B cell (primary cell): Measurements from ENCODE around the gene STAB1. TPM values are rescaled to one million over a fixed set of nuclear protein-coding genes. Genes with fewer than 3 reads are reported as not detected.
A peak's percentile ranks its signal among the peaks of the same experiment; 100 is the strongest.

Experiments used
- ATAC-seq: fragments of 200-7000 bp; cut with Tn5 transposase; one replicate; pipeline ENCODE4 v1.10.0; 2021; ENCODE audit warnings: low read depth, mild to moderate bottlenecking, moderate number of reproducible peaks, moderate library complexity
- CTCF ChIA-PET: fragments of 350-600 bp; sonication (Branson Sonifier 250); formaldehyde crosslinking; loops from one replicate; lab custom pipeline; 2021; ENCODE audit warnings: antibody characterized with exemption, inconsistent platforms; lab: Charles Lee
- POLR2A ChIA-PET: fragments of 350-600 bp; sonication (Branson Sonifier 250); formaldehyde crosslinking; loops from one replicate; lab custom pipeline; 2021; ENCODE audit warnings: antibody characterized with exemption; lab: Charles Lee
- DNase-seq: peaks from one replicate; pipeline ENCODE4 v3.0.0; 2013
- H2AFZ ChIP-seq: 2 replicates; pipeline ENCODE4 v1.6.1; 2012; ENCODE audit warnings: mild to moderate bottlenecking, low read depth, low read length; ENCODE audit not compliant: insufficient read depth, poor library complexity, severe bottlenecking
- H3K27ac ChIP-seq, 2 donors: 1 replicate in 1 of 2; 2 replicates in 1 of 2; pipeline ENCODE4 v1.5.1; 2012 to 2013; ENCODE audit warnings: low read length in 2 of 2, mild to moderate bottlenecking in 2 of 2, moderate library complexity in 1 of 2
- H3K27me3 ChIP-seq, 4 experiments: fragments of 200-600 bp in 1 of 4; sonication (generic) in 1 of 4; replicated peaks in 1 of 4; 1 replicate in 2 of 4; 2 replicates in 2 of 4; pipeline versions ENCODE4 v1.6.1 to v1.7.0; 2013 to 2016; ENCODE audit warnings: low read length in 3 of 4, mild to moderate bottlenecking in 2 of 4, mixed read lengths in 1 of 4, moderate library complexity in 1 of 4; ENCODE audit not compliant: insufficient read depth in 4 of 4, control insufficient read depth in 3 of 4; ENCODE audit errors: control extremely low read depth in 1 of 4
- H3K36me3 ChIP-seq, 2 experiments: replicated peaks in 1 of 2; 1 replicate in 1 of 2; 2 replicates in 1 of 2; pipeline versions ENCODE4 v1.6.1 to v1.7.1; 2013; ENCODE audit warnings: low read length in 1 of 2; ENCODE audit not compliant: insufficient read depth in 2 of 2, control insufficient read depth in 1 of 2; ENCODE audit errors: control extremely low read depth in 1 of 2, extremely low read depth in 1 of 2
- H3K4me1 ChIP-seq, 2 donors: fragments of 200-600 bp in 1 of 2; sonication (generic) in 1 of 2; 1 replicate in 1 of 2; 2 replicates in 1 of 2; pipeline versions ENCODE4 v1.5.1 to v1.6.1; 2013 to 2017; ENCODE audit warnings: low read length in 2 of 2; ENCODE audit not compliant: control insufficient read depth in 2 of 2, insufficient read depth in 2 of 2
- H3K4me2 ChIP-seq: replicated peaks from 2 replicates; pipeline ENCODE3; 2012; ENCODE audit warnings: mild to moderate bottlenecking, low read depth, low read length; ENCODE audit not compliant: poor library complexity, severe bottlenecking
- H3K4me3 ChIP-seq, 5 experiments: fragments of 200-600 bp in 1 of 5; sonication (generic) in 1 of 5; 1 replicate in 3 of 5; 2 replicates in 2 of 5; pipeline versions ENCODE4 v1.5.1 to v1.7.0; 2011 to 2016; ENCODE audit warnings: low read length in 4 of 5, mild to moderate bottlenecking in 4 of 5, low read depth in 2 of 5, control low read depth in 1 of 5, moderate library complexity in 1 of 5; ENCODE audit not compliant: insufficient read depth in 1 of 5; ENCODE audit errors: control extremely low read depth in 1 of 5, extremely low read depth in 1 of 5
- H3K79me2 ChIP-seq: fragments of 200-600 bp; sonication (generic); one replicate; pipeline ENCODE4 v1.6.0; 2016; ENCODE audit warnings: low read length; ENCODE audit not compliant: control insufficient read depth, insufficient read depth
- H3K9ac ChIP-seq: fragments of 200-600 bp; sonication (generic); 2 replicates; pipeline ENCODE4 v1.6.1; 2017; ENCODE audit warnings: mild to moderate bottlenecking, low read length, moderate library complexity
- H3K9me3 ChIP-seq, 3 donors: one replicate each; pipeline versions ENCODE4 v1.6.1 to v1.7.1; 2013; ENCODE audit warnings: low read length in 2 of 3; ENCODE audit not compliant: control insufficient read depth in 2 of 3, insufficient read depth in 1 of 3; ENCODE audit errors: control extremely low read depth in 1 of 3
- H4K20me1 ChIP-seq: 2 replicates; pipeline ENCODE4 v1.6.0; 2012; ENCODE audit warnings: mild to moderate bottlenecking, low read length; ENCODE audit not compliant: insufficient read depth, control insufficient read depth, poor library complexity, severe bottlenecking
- H3K27ac Mint-ChIP-seq: one replicate; pipeline ENCODE4 v1.8.0; 2021; ENCODE audit warnings: mixed read lengths
- H3K27me3 Mint-ChIP-seq: one replicate; pipeline ENCODE4 v1.8.0; 2021; ENCODE audit warnings: mixed read lengths
- H3K4me1 Mint-ChIP-seq: one replicate; pipeline ENCODE4 v1.8.0; 2021; ENCODE audit warnings: mixed read lengths
- H3K4me3 Mint-ChIP-seq: one replicate; pipeline ENCODE4 v1.8.0; 2021; ENCODE audit warnings: mixed read lengths
- H3K9me3 Mint-ChIP-seq: one replicate; pipeline ENCODE4 v1.8.0; 2022; ENCODE audit warnings: mixed read lengths; ENCODE audit not compliant: insufficient read depth
- CTCF ChIP-seq: fragments of 200-600 bp; IDR thresholded peaks from one replicate; pipeline ENCODE4 v1.8.0; 2022; ENCODE audit warnings: antibody characterized with exemption, mild to moderate bottlenecking
- EZH2 ChIP-seq: IDR thresholded peaks from 2 replicates; pipeline ENCODE4 v1.6.1; 2012; ENCODE audit warnings: borderline replicate concordance, low read depth, mild to moderate bottlenecking, moderate library complexity, low read length; ENCODE audit not compliant: insufficient read depth, poor library complexity, severe bottlenecking
- WGBS: methylation state at CpG from one replicate; pipeline ENCODE4 v1.1.5; 2013; ENCODE audit warnings: missing lambda C conversion rate; ENCODE audit not compliant: insufficient coverage; 5-methylcytosine and 5-hydroxymethylcytosine counted together
- intact Hi-C: fragments of 100-400 bp; cut with micrococcal nuclease; formaldehyde crosslinking; loops from one replicate; pipeline ENCODE4 v1.10.0; 2022
- polyA plus RNA-seq: library from polyadenylated mRNA; depleted of rRNA; stranded (reverse); fragments of >200 nt; gene quantifications from 2 replicates; pipeline ENCODE4 v1.2.3, GENCODE V29; 2012
- total RNA-seq, 2 donors: library from RNA; stranded (reverse); fragments of 120-200 nt in 1 of 2; gene quantifications; 1 replicate in 1 of 2; 2 replicates in 1 of 2; pipeline versions ENCODE4 v1.2.3 to v1.2.4, GENCODE V29; 2013 to 2022

Gene STAB1
- total and polyA plus RNA-seq, 2 donors (not counting 1 experiment from before 2014, with no cell fraction given): 3.8 to 4.5 TPM

GRCh38 chr3:52456169-52456799 is 38.9 kb upstream of the STAB1 start:
- Histone ChIP-seq H3K27ac (peak overlapping the region; percentile 79 to 92), H3K79me2 (peaks cover 41% of the 10 kb centered on the region), H3K4me2 (peak overlapping the region; percentile 86), H2AFZ (peak overlapping the region; percentile 97), H3K9ac (peak overlapping the region; percentile 73), H4K20me1 (no peaks in the 10 kb centered on the region), H3K4me3 (peak overlapping the region in 4 of 5 experiments; percentile 64 to 81 (median 76)), H3K36me3 (peaks cover 1 to 18% of the 10 kb centered on the region in 2 experiments), H3K4me1 (peaks cover 16 to 27% of the 10 kb centered on the region in 2 donors), H3K27me3 (no peaks in the 10 kb centered on the region), H3K9me3 (no peaks in the 10 kb centered on the region)
- 27% methylated on average over 6 of the region's 13 CpGs for WGBS
- H3K4me1 Mint-ChIP-seq: peaks cover 38% of the 10 kb centered on the region
- ChIA-PET CTCF (interaction anchor here (5.1 kb wide), 1 partner anchor 9 kb away, joined by 23 read pairs; the partner anchor contains the start of gene SEMA3G), POLR2A (no interaction called here)
- ATAC-seq: no peak
- intact Hi-C loops: loop anchor here (5.0 kb wide), 2 partner anchors 229 to 231 kb away; partner anchors contain the start of genes GNL3, PBRM1 and TLR9
- TF ChIP-seq EZH2 (no peak), CTCF (no peak)
- H3K27me3 Mint-ChIP-seq: no peaks in the 10 kb centered on the region
- peak; percentile 37 for DNase-seq
- peak overlapping the region; percentile 88 for H3K4me3 Mint-ChIP-seq
- peak overlapping the region; percentile 94 for H3K27ac Mint-ChIP-seq
- no peaks in the 10 kb centered on the region for H3K9me3 Mint-ChIP-seq

GRCh38 chr3:52456800-52457183 is 38.3 kb upstream of the STAB1 start:
- intact Hi-C loops: loop anchor here (5.0 kb wide), 2 partner anchors 229 to 231 kb away; partner anchors contain the start of genes GNL3, PBRM1 and TLR9
- Histone ChIP-seq H3K79me2 (peaks cover 40% of the 10 kb centered on the region), H2AFZ (no peak overlapping the region), H3K27me3 (no peaks in the 10 kb centered on the region), H3K4me1 (peaks cover 16 to 27% of the 10 kb centered on the region in 2 donors), H3K9ac (no peak overlapping the region), H3K4me2 (peak overlapping the region; percentile 86), H3K36me3 (peaks cover 1 to 18% of the 10 kb centered on the region in 2 experiments), H3K9me3 (no peaks in the 10 kb centered on the region), H3K4me3 (no peak overlapping the region), H4K20me1 (no peaks in the 10 kb centered on the region), H3K27ac (peak overlapping the region in 1 of 2 donors; percentile 92)
- no peak for DNase-seq
- Mint-ChIP-seq H3K4me1 (peaks cover 38% of the 10 kb centered on the region), H3K9me3 (no peaks in the 10 kb centered on the region), H3K27ac (peak overlapping the region; percentile 94), H3K27me3 (no peaks in the 10 kb centered on the region), H3K4me3 (peak overlapping the region; percentile 88)
- no peak for TF ChIP-seq EZH2
- TF ChIP-seq CTCF: no peak
- CTCF ChIA-PET: interaction anchor here (5.1 kb wide), 1 partner anchor 10 kb away, joined by 23 read pairs; the partner anchor contains the start of gene SEMA3G
- POLR2A ChIA-PET: no interaction called here
- no peak for ATAC-seq
- 100% methylated on average over 3 of the region's 5 CpGs for WGBS
